GM15510 (cell line): ENCODE data around the gene PLEKHG2.

Experiments used
- POLR2A ChIP-seq: IDR thresholded peaks from 3 replicates; pipeline ENCODE4 v1.6.1; 2011; ENCODE audit warnings: borderline replicate concordance; ENCODE audit not compliant: insufficient read length; ENCODE audit errors: extremely low read depth

PLEKHG2 gene

GRCh38 chr19:39381910-39382611 lies 30.4 kb upstream of the PLEKHG2 start:
- no peak for TF ChIP-seq POLR2A

GRCh38 chr19:39382991-39383828 lies 29.3 kb upstream of the PLEKHG2 start:
- TF ChIP-seq POLR2A = no peak

GRCh38 chr19:39384839-39385568 lies 27.5 kb upstream of the PLEKHG2 start:
- no peak for TF ChIP-seq POLR2A

DNA sequence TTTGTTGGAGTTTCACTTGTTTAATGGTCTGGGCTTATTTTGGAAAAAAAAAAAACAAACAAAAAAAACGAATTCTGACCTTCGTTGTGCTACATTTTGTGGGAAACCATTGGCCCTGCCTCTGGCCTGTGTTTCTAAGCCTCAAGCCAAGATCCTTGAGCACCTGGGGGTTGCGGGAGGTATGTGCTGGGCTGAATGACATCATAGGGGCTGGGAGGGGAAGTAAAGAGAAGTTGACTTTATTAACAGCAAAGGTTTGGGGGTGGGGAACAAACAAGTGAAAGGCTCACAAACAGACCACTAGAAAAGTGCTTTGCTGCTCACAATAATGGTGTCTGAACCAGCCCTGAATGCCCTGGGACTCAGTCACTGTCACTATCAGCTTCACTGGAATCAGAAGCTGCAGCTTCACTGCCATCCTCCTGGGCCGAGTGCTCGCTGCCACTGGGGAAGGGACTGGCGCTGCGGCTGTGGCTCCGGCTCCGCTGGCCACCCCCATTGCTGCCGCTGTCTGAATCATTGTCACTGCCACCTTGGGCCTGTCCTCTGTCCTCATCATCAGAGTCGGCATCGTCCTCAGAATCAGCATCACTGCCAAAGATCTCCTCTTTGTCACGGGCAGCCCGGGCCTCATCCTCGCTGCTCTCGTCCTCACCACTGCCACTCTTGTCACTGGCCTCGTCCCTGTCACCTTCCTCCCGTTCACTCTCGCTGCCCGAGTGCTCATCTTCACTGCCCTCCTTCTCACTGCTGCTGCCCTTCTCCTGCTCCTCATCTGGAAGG lies 26.6 kb upstream of the PLEKHG2 start:
- TF ChIP-seq POLR2A = no peak

DNA sequence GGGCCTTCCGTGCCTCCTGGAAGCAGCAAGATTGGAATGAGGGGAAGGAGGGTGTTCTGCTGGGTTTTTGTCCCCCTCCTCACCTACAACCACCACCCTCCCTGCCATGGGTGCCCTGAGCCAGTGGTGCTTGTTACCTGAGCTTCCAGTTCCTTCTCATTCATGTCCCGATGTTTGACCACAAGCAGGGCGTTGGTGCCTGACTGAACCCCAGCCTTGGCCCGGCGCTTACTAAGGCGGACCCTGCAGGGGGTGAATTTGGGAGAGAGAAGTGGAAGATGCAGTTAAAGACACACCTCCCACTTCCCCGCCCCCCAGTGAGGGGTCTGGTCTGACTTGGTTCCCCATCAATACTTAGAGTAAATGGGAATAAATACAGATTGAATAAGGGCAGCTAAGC lies 25.9 kb upstream of the PLEKHG2 start:
- TF ChIP-seq POLR2A = no peak

GRCh38 chr19:39388657-39389056 lies 23.8 kb upstream of the PLEKHG2 start:
- no peak for TF ChIP-seq POLR2A

DNA sequence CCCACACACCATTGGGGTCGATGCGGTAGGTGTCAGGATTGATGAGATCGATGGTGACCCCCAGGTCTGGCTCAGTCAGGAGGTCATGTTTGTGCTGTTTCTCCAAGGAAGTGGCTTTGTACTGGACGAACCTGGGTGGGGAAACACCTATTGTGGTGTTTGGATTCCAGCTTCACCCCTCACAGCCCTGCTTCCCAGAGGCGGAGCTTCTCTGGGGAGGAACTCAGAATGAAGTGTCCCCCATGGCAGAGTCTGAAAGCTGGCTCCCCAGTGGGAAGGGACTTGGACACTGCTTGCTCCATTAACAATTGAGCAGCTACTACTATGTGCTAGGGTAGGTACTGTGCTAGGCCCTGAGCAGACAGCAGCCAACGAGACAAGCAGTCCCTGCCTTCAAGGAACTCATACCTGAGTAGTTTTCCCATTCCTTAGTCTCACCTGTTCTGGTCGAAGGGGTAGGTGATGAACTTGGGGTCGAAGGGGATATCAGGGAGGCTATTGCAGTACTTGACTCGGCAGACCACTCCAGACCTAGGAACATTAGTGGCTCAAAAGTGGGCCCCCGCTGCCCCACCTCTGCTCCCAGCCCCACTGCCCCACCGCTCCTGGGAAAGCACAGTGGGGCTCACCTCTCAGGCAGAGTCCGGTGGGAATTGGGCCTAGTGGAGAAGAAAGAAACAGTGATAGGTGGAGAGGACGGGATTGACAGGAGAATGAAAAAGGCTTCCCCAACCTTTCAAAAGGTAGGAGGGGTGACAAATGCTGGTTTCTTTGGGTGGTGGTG lies 22.6 kb upstream of the PLEKHG2 start:
- TF ChIP-seq POLR2A = no peak

DNA sequence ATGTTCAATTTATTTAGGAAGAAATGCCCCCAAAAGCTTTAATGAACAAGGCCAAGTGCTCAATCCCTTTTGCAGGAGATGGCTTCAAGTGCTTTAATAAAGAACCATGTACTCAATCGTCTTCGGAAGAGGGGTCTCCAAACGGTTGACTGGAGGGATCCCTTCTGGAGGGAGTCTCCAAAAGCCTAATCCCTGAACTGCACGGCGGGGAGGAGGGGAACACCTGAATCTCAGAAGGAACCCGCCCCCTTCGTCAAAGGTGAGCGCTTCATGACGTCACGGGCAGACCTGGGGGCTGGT lies 22.1 kb upstream of the PLEKHG2 start:
- no peak for TF ChIP-seq POLR2A

- peak; percentile 97 for TF ChIP-seq POLR2A
Measured at GRCh38 chr19:39390751-39391437, 21.6 kb upstream of the PLEKHG2 start, which contains the start of the genes MED29 and PAF1. MED29 (plus strand) TSS chr19:39391378; CDS start chr19:39391423, 45 bp downstream. PAF1 (minus strand) TSS chr19:39391106; CDS start chr19:39390864, 242 bp downstream.

DNA sequence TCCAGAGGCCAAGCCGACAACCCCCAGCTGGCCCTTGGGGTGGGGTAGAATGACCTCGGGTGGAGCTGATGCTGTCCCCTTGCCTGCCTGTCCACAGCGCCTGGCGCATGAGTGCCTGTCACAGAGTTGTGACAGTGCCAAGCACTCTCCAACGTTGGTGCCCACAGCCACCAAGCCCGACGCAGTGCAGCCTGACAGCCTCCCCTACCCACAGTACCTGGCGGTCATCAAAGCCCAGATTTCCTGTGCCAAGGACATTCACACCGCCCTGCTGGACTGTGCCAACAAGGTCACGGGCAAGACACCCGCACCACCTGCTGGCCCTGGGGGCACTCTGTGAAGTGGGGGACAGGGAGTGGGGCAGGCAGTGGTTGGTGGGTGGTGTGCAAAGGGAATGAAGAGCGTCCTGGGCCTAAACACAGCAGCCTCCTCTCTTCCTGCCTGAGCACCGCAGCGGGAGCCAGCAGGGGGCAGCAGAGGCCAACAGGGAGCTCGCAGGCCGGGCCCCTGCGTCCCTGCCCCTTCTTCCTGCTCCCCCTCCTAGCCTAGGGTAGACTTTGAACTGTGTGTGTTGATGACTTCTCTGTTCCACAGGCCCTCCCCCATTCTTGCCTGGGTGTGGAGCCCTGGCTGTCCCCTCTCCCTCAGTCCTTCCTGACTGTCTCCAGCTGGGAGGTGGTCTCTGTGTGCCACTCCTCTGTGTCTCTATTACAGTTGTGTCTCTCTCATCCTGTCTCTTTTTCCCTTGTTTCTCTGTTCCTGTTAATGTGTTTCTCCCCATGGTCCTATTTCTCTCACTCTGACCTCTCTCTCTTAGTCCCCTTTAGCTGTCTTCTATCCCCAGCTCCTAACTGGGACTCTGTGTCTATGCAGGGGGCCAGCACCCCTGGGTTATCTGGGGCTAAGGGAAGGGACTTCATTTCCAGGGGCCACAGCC lies 14.8 kb upstream of the PLEKHG2 start:
- TF ChIP-seq POLR2A = peak; percentile 38

DNA sequence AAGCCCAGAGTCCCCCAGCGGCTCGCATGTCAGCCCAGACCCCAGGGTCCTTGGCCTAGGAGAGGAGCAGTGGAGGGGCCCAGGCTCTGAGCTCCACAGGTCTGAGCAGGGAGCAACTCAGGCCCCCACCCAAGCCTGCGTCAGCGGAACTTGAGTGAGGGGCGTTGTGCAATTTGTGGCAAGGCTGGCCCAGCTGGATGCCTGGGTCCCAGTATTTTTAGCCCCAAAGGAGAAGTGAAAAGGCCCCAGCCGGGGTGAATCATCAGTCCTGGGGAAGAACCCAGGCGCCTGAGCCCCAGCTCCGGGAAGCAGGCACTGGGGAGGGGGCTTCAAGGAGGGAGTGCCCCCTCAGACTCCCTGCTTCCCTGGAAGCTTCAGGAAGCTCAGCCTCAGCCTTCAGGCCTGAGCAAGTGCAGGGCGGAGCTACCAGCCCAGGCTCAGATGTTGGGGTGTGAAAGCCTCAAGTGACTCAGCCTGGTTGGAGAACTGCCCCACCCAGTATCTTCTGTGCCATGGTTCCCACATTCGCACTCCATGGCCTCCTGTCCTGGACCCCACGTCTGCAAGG lies 14.1 kb upstream of the PLEKHG2 start:
- TF ChIP-seq POLR2A = no peak

DNA sequence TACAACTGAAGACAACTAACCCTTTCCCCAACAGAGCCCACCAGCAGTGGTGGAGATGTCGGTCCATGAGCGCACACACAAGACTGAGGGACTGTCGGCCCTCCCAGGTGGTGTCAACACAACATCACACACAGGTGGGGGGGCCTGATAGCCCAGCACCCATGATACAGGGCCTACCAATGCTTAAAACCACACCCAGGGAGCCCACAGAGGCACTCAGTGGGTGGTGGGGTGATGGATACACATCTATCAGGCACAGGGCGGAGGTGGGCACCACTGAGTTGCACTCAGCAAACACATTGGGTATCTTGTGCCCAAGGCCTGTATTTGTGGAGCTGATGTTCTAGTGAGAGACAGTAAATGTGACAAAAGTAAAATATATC lies 12.8 kb upstream of the PLEKHG2 start:
- TF ChIP-seq POLR2A = no peak
